HG03520 (cell line): ENCODE results near the gene PMP22.

ENCODE experiments used
- ATAC-seq: cut with Tn5 transposase; IDR thresholded peaks from one replicate; pipeline ENCODE4 v1.9.1; 2021; ENCODE audit warnings: mild to moderate bottlenecking, moderate library complexity; ENCODE audit not compliant: unreplicated experiment

Gene PMP22

DNA sequence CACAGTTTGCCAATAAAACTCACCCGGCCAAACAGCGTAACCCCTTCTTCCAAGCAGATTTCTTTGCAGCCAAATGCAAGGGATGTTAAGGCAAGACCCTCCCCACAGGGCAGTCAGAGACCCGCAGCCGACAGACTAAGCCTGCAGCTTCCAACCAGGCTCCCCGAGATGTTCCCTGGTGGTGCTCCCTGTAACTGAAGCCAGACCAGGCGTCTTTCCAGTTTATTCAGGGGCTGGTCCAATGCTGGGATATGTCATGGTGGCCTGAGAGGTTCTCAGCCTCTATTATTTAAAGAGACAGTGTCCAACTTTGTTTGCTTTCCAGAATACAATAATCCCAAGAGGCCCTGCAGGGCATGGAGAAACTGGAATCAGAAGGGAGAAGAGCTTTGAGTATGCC lies at the start of gene PMP22:
Gene PMP22 (minus strand): TSS at position 196 of the 400 bp plus-strand sequence. CDS start 4,599 bp downstream, outside the sequence.
- no peak for ATAC-seq

DNA sequence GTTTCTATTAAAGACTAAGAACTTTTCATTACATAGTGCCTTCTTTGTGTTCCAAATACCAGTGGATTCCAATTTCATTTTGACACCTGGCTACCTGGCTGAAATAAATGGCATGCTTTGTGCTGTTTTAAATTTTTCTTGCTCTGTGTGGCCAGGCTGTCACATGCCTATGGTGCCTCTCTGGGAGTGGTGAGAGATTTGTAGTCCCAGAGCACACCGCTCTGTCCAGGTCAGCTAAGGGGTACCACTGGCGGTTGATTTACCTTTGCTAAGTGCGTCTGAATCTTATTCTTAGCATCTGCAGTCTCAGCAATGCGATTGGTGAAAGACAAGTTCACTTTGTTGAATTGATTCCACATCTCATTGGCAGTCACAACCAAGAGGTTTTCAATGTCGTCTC lies 46.9 kb upstream of the PMP22 start:
- ATAC-seq, result no peak

DNA sequence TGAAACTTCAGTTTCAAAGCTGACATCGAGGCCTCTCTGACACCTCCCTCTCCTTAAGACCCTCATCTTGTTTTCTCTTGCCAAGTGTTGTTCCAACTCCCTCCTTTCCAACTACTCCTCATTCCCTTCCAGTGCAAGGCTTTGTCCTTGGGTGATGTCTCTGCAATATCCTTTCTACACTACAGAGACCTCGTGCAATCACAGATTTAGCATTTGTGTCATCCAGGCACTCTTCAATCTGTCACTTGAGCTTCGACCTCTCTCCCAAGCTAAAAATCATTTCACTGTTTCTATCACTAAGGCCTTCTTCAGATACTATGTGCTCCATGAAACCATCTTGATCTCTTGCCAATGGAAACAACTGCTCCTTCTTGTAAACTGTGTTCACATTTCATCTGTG lies 44.7 kb upstream of the PMP22 start:
- ATAC-seq, result no peak

DNA sequence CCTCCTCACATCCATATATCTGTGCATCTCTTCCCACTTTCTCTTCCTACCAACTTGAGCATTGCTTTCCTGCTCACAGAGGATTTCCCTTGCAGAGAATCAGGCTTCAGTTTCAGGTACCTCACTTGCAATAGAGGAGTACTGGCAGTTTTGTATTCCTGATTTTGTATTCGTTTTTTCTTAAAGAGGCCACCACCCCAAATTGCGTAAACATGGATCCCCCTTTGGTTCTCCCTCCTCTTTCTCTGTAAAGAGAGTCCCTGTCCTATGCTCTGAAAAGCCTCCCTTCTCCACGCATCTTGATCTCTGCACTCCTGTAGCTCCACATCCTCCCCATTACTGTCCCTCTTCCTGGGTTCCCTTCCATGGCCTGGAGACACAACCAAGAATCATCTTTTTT lies 44.1 kb upstream of the PMP22 start:
- ATAC-seq, result no peak

DNA sequence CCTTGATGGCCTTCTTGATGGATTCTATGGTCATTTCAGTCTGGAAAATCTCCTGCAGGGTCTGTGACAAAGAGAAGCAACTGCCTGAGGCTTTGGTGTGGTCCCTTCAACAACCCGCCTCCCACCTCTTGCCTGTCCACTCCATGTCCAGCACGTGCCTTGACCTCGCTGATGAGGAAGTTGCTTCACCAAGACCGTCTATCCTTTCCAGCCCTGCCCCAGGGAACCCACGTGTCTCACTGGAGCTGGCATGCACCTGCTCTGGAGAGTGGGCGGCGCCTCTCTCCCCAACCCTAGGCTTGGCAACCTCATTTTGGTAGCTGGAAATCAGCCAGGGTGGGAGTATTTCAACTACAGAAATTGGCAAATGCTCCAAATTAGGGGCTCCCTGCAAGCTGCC lies 43.6 kb upstream of the PMP22 start:
- no peak for ATAC-seq

DNA sequence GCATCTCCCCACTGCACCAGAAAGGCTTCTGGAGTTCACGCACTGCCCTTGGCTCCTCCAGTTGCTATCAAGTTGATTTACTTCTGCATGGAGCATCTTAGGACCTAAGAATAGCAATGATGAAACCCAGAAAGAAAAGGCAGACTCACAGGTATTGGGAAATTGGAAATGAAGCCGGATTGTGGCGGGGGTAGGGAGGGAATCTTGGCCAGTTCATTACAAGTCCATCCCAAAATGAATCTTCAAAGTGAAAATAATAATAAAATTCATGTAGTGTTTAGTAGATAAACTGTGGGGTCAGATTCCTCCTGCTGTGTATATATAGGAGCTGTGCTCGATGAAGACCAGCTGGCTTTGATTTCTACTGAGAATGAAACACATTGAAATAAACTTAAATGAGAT lies 42.6 kb upstream of the PMP22 start:
- no peak for ATAC-seq

DNA sequence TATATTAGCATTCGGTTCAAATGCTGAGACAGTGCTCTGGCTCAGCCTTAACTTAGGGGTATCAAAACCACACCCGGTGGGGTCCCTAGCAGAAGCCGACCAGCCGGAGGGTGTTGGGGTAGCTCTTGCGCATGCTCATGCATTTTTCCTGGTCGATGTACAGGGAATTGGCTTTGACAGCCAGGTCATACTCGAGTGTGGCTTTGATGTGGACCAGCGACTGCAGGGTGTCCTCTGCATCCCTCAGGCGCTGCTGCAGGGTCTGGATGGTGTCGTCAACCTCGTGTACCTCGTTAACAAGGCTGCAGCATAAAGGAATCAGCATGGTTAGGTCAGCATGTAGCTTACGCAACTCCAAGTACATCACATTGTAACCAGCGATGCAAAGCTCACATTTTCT lies 38.7 kb upstream of the PMP22 start:
- no peak for ATAC-seq

DNA sequence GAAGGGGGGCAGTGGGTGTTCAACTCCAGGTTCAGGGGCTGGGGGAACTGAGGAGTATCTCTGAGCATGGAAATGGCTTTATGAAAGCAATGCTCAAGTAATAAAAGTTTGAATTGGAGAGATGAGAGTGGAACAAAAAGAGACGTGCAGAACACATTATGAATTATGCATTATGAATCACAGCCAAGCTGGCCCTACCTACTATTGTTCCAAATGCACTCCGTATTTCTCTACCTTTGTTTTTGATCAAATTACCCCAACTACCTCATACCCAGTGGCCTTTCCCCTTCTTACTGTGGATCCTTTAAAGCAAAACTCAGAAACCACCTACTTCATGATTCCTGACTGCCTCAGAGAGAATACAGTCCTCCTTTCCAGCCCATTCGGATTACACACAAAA lies 38.1 kb upstream of the PMP22 start:
- no peak for ATAC-seq

DNA sequence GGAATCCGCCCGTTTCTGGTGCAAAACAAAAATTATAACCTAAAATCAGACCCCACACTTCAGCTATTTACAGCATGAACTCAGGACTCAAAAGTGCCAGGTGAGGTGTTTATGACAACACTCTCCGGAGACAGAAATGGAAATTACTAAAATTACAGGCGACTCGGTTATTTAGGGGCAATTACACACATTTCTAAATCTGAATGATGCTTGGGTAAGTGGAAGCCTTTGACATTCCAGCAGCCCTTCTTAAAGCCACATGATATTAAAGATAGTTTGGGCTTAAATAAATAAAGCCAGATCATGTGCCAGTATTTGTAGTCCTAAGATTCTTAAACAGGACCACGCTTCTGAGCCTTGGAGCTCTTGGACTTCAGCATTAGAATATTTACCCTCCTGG lies 36.7 kb upstream of the PMP22 start:
- no peak for ATAC-seq

DNA sequence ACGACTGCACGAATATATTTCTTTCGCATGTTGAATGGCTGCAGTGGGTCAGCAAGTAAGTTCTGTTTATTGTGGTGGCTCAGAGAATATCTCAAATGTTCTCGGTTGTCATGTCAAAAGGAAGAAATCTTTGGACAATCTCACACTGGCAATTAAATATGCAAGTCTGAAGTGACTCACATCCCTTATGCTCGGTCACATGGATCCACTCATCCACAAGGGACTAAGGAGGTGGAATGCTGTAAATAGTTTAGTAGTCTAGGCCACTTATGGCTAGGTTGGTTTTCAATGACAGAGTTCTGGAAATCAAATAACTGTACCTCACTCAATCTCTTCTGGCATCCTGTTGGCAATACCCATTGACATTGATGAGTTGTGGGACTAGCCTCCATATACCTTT lies 33.0 kb upstream of the PMP22 start:
- no peak for ATAC-seq

DNA sequence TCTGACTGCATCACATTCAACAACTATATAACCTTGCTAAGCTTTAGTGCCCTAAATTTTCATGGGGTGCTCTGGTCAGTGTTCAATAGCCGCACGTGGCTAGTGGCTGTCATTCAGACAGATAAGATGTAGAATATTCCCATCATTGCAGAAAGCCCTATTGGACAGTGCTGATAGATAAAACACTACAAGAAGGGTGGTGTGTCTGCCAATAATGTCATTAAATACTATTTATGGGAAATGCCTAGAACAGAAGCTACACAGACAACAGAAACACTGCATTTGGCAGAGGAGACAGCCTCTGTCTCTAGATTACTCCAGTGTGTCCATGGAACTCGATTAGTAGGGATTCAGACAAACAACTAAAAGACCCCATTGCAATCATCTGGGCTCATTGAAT lies 28.4 kb upstream of the PMP22 start:
- ATAC-seq, result no peak

DNA sequence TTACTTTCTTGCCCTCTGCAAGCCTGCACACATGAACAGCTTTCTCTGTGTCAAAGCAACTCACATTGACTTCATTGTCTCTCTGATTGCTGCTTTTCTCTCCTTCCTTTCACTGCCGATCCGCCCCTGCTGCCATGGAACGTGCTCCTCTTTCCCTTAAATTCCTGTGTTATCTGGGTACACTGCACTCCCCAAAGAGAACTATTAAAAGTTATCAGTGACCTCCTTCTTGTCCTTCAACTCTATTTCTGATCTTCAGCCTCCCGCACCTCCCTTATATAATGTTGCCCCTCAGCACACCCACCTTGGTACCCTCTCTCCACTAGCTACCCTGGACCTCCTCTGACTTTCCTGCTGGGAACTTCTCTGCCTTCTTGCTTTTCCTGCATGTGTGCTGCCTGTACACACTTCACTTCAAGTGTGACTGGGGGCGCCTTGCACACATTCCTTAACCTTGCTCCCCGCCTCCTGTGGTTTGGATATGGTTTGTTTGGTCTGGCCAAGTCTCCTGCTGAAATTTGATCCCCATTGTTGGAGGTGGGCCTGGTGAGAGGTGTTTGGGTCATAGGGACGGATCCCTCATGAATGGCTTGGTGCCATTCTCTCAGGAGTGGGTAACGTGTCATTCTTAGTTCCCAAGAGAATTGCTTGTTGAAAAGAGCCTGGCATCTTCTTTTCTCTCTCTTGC lies 26.7 kb upstream of the PMP22 start:
- ATAC-seq, result no peak

DNA sequence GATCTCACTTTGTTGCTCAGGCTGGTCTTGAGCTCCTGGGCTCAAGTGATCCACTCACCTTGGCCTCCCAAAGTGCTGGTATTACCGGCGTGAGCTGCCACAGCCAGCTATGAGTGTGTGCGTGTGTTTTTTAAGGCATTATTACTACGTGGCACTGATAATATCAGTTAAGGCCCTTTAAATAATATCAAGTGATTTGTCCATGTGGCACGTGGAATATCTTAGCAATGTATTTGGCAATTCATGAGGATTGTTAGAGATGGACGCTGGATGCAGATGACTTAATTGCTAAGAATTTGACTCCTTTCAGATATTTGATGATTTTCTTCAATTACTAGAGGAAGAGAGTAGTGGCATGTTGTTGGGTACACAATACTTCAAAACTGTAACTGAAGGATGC lies 25.5 kb upstream of the PMP22 start:
- no peak for ATAC-seq

DNA sequence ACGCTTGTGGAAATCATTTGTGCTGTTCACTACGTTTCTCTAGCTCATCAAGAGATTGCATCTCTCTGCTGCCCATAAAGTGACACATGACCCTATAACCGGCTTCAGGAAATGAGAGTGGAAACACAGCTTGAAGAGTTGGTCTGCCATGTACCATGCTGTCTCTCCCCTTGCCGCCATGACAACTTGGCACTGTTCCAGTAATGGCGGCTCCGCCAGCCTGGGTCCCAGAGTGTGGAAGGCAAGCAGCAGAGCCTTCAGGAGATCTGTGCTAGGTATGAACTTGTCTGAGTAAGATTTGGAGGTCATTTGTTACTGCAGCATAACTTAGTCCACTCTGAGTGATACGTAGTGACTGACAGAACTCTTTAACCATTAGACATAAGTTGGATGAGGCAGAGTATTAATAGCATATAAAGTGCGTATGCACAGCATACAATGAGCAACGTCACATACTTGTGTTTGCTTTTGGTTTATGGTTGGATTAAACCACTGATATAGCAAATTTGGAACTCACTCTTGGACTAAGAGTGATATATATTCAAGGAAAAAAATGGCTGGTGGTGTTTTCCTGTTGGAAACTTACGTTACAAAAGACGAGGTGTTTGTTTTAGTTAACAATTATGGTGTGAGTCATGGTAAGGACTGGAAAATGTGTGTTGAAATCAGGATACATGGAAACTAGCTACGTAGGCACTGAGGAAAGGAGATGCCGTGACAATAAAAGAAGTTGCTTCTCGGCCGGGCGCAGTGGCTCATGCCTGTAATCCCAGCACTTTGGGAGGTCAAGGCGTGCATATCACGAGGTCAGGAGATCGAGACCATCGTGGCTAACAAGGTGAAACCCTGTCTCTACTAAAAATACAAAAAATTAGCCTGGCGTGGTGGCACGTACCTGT lies 24.4 kb upstream of the PMP22 start:
- ATAC-seq, result no peak

DNA sequence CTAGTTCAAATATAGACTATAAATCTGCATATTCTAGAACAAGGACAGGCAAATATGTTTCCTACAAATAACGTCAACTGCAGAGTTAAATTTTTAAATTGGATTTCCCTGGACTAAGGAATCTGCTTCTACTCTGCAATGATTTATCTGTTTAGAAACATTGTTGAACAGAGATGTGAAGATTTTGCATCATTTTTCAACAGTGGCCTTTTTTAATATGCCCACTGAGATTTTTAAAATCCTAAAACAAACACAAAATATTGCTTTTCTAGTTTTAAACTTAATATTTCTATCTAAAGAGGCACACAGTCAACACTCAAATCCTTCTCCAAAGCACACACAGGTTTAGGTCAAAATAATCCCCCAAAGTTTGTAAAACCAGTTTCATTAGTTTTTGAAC lies 23.7 kb upstream of the PMP22 start:
- no peak for ATAC-seq

DNA sequence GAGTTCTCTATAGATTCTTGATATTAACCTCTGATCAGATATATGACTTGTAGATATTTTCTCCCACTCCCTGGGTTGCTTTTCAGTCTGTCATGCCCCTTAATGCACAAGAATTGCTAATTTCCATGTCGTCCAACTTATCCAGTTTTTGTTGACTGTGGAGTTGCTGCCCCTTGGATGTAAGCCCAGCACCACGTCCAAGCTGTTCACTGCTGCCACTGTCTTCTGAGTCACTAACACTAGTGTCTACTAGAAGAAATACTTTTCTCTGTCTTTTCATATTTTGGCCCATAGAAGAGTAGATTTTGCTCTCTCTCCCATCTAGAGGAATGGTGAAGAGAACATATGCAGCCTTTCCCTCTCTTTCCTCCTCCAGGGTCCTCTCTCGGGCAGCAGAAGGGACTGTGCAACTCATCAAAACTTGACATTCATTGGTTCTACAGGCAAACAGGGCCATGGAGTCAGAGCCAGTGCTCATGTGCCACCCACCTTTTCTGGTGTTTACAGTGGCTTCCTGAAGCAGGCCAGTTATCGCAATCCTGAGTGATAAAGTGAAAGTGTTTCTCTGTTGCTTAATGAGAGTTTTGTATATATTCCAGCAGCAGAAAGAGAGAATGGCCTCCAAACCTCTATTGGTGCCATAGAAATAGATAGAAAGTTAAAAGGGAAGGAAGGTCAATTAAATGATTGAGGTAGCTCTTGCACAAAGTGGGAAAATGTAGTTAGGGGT lies 22.6 kb upstream of the PMP22 start:
- ATAC-seq, result no peak

DNA sequence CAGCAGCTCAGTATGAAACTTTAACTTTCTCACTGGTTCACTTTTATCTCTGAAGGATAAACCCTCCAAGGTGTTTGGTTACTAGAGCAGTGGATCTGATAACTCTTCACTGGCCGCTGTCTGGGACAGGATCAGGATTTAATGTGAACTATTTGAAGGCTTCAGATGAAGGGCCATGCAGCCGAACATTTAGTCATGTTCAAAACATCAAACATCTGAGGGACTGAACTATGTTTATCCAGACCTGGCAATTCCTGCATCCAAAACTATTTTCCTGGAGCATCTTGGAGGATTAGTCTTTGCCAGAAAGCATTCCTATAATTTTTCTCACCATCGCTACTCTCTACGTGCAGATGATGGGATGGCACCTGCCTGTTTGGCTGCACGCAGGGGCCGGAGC lies 20.3 kb upstream of the PMP22 start:
- no peak for ATAC-seq

DNA sequence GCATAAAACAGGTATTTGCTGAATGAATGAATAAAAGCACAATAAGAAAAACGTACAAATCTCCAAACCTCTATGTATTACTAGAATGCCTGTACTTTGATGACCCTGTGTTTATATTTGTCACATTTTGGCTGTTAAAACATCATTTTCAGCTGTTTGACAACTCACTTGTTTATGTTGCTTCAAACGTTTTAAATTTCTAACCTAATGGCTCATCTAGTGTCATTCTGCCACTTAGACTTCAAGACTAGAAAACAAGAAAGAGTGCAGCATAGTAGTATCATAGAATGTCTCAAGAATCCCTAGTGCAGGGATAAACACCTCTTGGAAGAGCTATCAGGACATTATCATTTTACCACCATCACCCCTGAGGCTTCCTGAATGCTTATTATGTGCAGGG lies 19.4 kb upstream of the PMP22 start:
- no peak for ATAC-seq

DNA sequence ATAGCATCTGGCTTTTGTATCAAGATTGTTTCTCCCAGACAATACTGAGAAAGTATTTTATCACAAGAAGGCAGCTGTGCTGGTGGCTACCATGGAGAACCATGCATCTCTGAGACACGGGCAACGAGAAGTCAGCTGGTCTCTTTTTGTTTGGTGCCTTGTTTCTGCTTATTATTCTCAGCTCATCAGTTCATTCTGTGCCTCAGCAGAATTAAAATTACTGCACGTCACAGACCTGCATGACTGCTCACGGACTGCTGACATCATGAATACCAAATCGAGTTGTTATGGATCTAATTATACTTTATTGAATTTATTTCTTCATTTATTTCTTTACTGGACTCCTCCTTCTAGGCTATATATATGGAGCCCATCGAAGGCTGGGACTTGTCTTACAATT lies 19.0 kb upstream of the PMP22 start:
- ATAC-seq, result no peak

DNA sequence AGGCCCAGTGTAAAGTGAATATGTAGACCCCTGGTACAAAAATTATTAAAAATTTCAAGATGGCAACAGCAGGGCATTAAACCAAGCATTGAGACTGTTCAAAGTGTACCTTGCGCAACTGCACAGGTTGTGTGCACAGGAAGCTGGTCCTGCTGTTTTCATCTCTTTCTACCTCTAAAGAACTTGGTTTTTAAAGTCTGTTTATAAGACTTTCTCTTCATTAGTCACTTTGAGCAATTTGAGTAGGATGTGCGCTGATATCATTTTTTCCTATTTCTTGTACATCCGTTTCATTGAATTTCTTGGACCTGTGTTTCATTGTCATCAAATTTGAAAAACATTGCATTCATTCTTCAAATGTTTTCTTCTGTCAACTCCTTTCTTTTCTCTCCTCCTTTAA lies 16.8 kb upstream of the PMP22 start:
- ATAC-seq, result no peak

DNA sequence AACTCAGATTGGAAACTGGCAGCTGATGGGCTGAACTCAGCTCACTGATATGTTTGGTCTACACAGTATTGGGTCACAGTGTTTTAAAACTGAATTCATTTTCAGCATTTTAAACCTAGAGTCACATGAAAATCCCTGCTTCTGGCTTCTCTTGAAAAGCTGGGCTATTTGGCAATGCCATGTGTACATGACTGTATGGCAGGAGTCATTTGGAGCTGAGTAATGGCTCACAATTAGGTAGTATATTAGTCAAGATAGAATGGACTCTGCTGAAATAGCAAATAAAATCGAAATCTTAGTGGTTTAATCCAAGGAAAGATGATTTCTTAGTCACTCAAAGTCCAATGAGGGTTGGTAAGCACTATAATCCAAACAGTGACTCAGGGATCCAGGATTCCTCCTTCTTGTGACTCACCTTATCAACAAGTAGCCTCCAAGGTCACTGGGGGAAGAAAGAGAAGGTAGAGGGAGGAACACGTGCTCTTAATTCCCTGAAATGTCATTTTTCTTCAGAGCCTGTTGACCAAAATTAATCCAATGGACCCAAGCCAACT lies 13.9 kb upstream of the PMP22 start:
- no peak for ATAC-seq
